Heart left ventricle (tissue), 16 donors: ENCODE data around the gene SLC7A10. TPM values are rescaled to one million over a fixed set of nuclear protein-coding genes. Genes with fewer than 3 reads are reported as not detected.
A peak's percentile ranks its signal among the peaks of the same experiment; 100 is the strongest.

Experiments used
- ATAC-seq, 4 donors: fragments of 200-7000 bp; cut with Tn5 transposase; one replicate each; pipeline ENCODE4 v1.9.1; 2020 to 2022; ENCODE audit warnings: moderate library complexity in 4 of 4, mild to moderate bottlenecking in 3 of 4, moderate number of reproducible peaks in 1 of 4
- DNase-seq, 5 donors: peaks; one replicate each; pipeline ENCODE4 v3.0.0-alpha.2; 2020
- H3K27ac ChIP-seq, 12 donors: fragments of 200-600 bp; sonication (generic) in 4 of 12; one replicate each; pipeline versions ENCODE4 v1.5.0 to v1.8.0; 2016 to 2022; ENCODE audit warnings: mild to moderate bottlenecking in 2 of 12
- H3K27me3 ChIP-seq, 9 donors: fragments of 200-600 bp; sonication (generic) in 2 of 9; one replicate each; pipeline versions ENCODE4 v1.5.1 to v1.8.0; 2016 to 2022; ENCODE audit warnings: mild to moderate bottlenecking in 3 of 9
- H3K36me3 ChIP-seq, 9 donors: fragments of 200-600 bp; sonication (generic) in 2 of 9; one replicate each; pipeline versions ENCODE4 v1.5.0 to v1.8.0; 2018 to 2022; ENCODE audit warnings: mild to moderate bottlenecking in 2 of 9
- H3K4me1 ChIP-seq, 12 donors: fragments of 200-600 bp; sonication (generic) in 4 of 12; one replicate each; pipeline versions ENCODE4 v1.5.0 to v1.8.0; 2016 to 2022; ENCODE audit warnings: mild to moderate bottlenecking in 3 of 12
- H3K4me3 ChIP-seq, 12 donors: fragments of 200-600 bp; sonication (generic) in 4 of 12; one replicate each; pipeline versions ENCODE4 v1.5.0 to v1.8.0; 2017 to 2022; ENCODE audit warnings: mild to moderate bottlenecking in 9 of 12, moderate library complexity in 4 of 12
- H3K9me3 ChIP-seq, 12 donors: fragments of 200-600 bp; sonication (generic) in 4 of 12; one replicate each; pipeline versions ENCODE4 v1.5.0 to v1.8.0; 2016 to 2022; ENCODE audit warnings: mild to moderate bottlenecking in 1 of 12
- CTCF ChIP-seq, 12 donors: fragments of 200-600 bp; sonication (generic) in 4 of 12; IDR thresholded peaks; one replicate each; pipeline versions ENCODE4 v1.5.0 to v1.8.0; 2018 to 2022; ENCODE audit warnings: antibody characterized with exemption in 12 of 12, mild to moderate bottlenecking in 5 of 12
- POLR2A ChIP-seq, 2 donors: fragments of 450-650 bp; IDR thresholded peaks; one replicate each; pipeline ENCODE4 v1.6.1; 2017; ENCODE audit warnings: antibody characterized with exemption in 2 of 2, mild to moderate bottlenecking in 2 of 2, moderate library complexity in 2 of 2
- WGBS, 4 donors: extraction: QIAGEN DNeasy Blood & Tissue Kit in 2 of 4; methylation state at CpG; one replicate each; pipeline versions ENCODE4 v1.1.5 to v1.1.7; 2013 to 2018; 5-methylcytosine and 5-hydroxymethylcytosine counted together
- intact Hi-C, 10 donors: fragments of 100-400 bp; cut with DNase I; formaldehyde crosslinking; loops; one replicate each; pipeline versions ENCODE4 v1.11.1 to v1.14.2; 2022
- polyA plus RNA-seq, 2 donors: library from polyadenylated mRNA; stranded (reverse); fragments of 200-250 nt; gene quantifications; one replicate each; pipeline ENCODE4 v1.2.3, GENCODE V29; 2013
- total RNA-seq, 9 donors: library from RNA; depleted of rRNA in 2 of 9; stranded (reverse); fragments of >200 nt in 2 of 9; fragmentation: NEBNext Ultra II Directional in 3 of 9; extraction: Animal tissue kit (Norgen Biotek cat#: 25700) in 3 of 9; gene quantifications; one replicate each; pipeline versions ENCODE4 v1.1.0 to v1.2.4, GENCODE V29; 2016 to 2023
- donor health status: ischemic (EF 13 %, LVEDD 7.1; RV severe dilation, severe dysfunction).
- donor health status: healthy with polysubstance abuse.
- donor health status: DM: no; HTN: yes; CAD: no.
- donor health status: DM: no; HTN: no; CAD: no.
- donor health status: ischemic (EF 25% LVEDD 6.9; RV normal size, moderate dysfunction).
- donor health status: ischemic (EF 25% LVEDD 5.7; RV mildly dilated, moderate dysfunction).
- donor health status: healthy.
- donor health status: DM: yes; HTN: yes; CAD: no.
- donor health status: ischemic (EF 35%, LVEDD 5.7; RV mildly dilated, moderate dysfunction).
- donor health status: nonischemic (EF 11% LVEDD 7.7; RV severe dilation, severe dysfunction).
- donor health status: DM: yes; HTN: yes; CAD: no.
- donor health status: PGD.
- donor health status: ischemic (EF 29% LVEDD 5.4; RV normal size, mild dysfunction).
- donor health status: nonischemic (EF 23%, LVEDD 6.1; RV moderate dilation, normal function).

SLC7A10 gene
- total and polyA plus RNA-seq, 11 donors = 0.11 to 2.3 (median 0.34) TPM; not detected in 5

GRCh38 chr19:33207903-33208302 lies 17.7 kb downstream of the SLC7A10 start:
- Histone ChIP-seq H3K4me1 (no peaks in the 10 kb centered on the region), H3K27me3 (no peaks in the 10 kb centered on the region), H3K9me3 (no peaks in the 10 kb centered on the region), H3K36me3 (peaks cover 0 to 37% (median 4%) of the 10 kb centered on the region in 9 donors), H3K27ac (no peak overlapping the region), H3K4me3 (no peak overlapping the region)
- peak in 2 of 5 donors; percentile 1 to 21 for DNase-seq
- WGBS, 4 donors = 76 to 89% (median 79%) methylated on average over 5 to 9 of the region's 9 CpGs
- ATAC-seq = no peak
- no peak for TF ChIP-seq CTCF (IDR thresholded peaks at IDR 0.05)
- TF ChIP-seq POLR2A (IDR thresholded peaks at IDR 0.05) = no peak
- intact Hi-C loops = no loop called here

- ATAC-seq (no peak), DNase-seq (peak in 3 of 5 donors; percentile 12 to 50 (median 13))
- no peak overlapping the region for H3K4me3 ChIP-seq
- no peak for TF ChIP-seq POLR2A (IDR thresholded peaks at IDR 0.05)
- TF ChIP-seq CTCF (IDR thresholded peaks at IDR 0.05) = no peak
- H3K9me3 ChIP-seq = no peaks in the 10 kb centered on the region
- intact Hi-C loops = no loop called here
- H3K36me3 ChIP-seq = peaks cover 0 to 38% (median 4%) of the 10 kb centered on the region in 9 donors
- H3K4me1 ChIP-seq = no peaks in the 10 kb centered on the region
- WGBS, 4 donors = 68 to 94% (median 91%) methylated on average over 4 to 38 of the region's 38 CpGs
- H3K27ac ChIP-seq = no peak overlapping the region
- H3K27me3 ChIP-seq = no peaks in the 10 kb centered on the region
Observed at GRCh38 chr19:33207040-33207620, 18.5 kb downstream of the SLC7A10 start.

- DNase-seq = peak in 3 of 5 donors; percentile 21 to 52 (median 26)
- Histone ChIP-seq H3K4me1 (no peaks in the 10 kb centered on the region), H3K9me3 (no peaks in the 10 kb centered on the region), H3K4me3 (no peak overlapping the region), H3K36me3 (peaks cover 0 to 38% (median 4%) of the 10 kb centered on the region in 9 donors), H3K27ac (no peak overlapping the region), H3K27me3 (no peaks in the 10 kb centered on the region)
- intact Hi-C loops = no loop called here
- TF ChIP-seq POLR2A (IDR thresholded peaks at IDR 0.05) = no peak
- no peak for TF ChIP-seq CTCF (IDR thresholded peaks at IDR 0.05)
- WGBS, 4 donors = 91 to 95% (median 93%) methylated on average over 13 to 38 of the region's 38 CpGs
- no peak for ATAC-seq
Observed at GRCh38 chr19:33206261-33207039, 19.2 kb downstream of the SLC7A10 start.

GRCh38 chr19:33205531-33206260 lies 20.0 kb downstream of the SLC7A10 start:
- intact Hi-C loops = no loop called here
- peaks cover 0 to 38% (median 4%) of the 10 kb centered on the region in 9 donors for H3K36me3 ChIP-seq

More at GRCh38 chr19:33205531-33206260, 20.0 kb downstream of the SLC7A10 start:
- TF ChIP-seq POLR2A (IDR thresholded peaks at IDR 0.05) (no peak), CTCF (IDR thresholded peaks at IDR 0.05) (no peak)
- ATAC-seq = no peak
- H3K27me3 ChIP-seq = no peaks in the 10 kb centered on the region
- DNase-seq = peak in 2 of 5 donors; percentile 20 to 52
- no peaks in the 10 kb centered on the region for H3K4me1 ChIP-seq
- H3K9me3 ChIP-seq = no peaks in the 10 kb centered on the region
- no peak overlapping the region for H3K4me3 ChIP-seq
- H3K27ac ChIP-seq = no peak overlapping the region
- 93 to 95% (median 94%) methylated on average over 34 to 64 of the region's 64 CpGs for WGBS, 4 donors
